ENCODE data around the gene ADGRL3.

ADGRL3 gene

DNA sequence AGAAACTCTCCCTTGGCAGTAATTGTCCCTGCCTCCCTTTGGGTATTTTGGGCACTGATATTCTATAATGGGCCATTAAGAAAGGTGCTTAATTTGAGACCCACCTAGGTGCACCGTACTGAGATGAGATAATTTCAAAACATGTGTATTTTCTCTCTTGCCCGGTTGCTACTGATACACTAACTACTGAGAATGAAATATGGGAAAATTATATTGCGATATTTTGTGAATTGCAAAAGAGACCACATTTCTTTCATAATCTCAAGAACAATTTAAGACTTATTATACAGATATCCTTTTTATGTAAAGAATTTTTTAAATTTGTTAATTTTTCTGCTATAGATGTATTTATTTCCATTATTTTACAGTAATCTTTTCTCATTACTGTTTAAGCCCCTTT, 284.9 kb downstream of the ADGRL3 start:
- TF ChIP-seq, protein P1, sequence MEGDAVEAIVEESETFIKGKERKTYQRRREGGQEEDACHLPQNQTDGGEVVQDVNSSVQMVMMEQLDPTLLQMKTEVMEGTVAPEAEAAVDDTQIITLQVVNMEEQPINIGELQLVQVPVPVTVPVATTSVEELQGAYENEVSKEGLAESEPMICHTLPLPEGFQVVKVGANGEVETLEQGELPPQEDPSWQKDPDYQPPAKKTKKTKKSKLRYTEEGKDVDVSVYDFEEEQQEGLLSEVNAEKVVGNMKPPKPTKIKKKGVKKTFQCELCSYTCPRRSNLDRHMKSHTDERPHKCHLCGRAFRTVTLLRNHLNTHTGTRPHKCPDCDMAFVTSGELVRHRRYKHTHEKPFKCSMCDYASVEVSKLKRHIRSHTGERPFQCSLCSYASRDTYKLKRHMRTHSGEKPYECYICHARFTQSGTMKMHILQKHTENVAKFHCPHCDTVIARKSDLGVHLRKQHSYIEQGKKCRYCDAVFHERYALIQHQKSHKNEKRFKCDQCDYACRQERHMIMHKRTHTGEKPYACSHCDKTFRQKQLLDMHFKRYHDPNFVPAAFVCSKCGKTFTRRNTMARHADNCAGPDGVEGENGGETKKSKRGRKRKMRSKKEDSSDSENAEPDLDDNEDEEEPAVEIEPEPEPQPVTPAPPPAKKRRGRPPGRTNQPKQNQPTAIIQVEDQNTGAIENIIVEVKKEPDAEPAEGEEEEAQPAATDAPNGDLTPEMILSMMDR (IDR thresholded peaks at IDR 0.05; ENCODE audit: borderline replicate concordance, control extremely low read depth, extremely low read depth, insufficient read depth, missing control alignments) = no peak
- no peak for DNase-seq (ENCODE audit: low spot score)
- in situ Hi-C loops (cut with MboI; ENCODE audit: low sequenced_read_pairs, unreplicated experiment) = no loop called here

DNA sequence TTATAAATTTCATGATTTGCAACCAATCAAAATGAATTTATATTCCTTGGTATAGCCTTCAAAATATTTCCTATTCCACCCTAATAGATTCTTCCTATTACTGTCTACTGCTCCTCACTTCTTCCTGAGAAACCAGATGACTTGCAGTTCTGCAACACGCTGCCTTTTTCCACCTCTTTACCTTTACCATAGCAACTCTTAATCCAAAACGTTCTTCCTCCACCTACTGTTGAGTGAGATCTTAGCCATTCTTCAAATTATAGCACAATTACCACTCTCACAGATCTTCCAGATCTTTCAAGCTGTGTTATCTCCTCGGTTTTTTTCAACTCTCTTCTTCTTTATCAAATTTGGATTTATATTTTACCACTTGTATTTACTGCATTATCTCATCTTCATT, 289.8 kb downstream of the ADGRL3 start:
- TF ChIP-seq, protein P1 (IDR thresholded peaks at IDR 0.05; ENCODE audit: borderline replicate concordance, control extremely low read depth, extremely low read depth, insufficient read depth, missing control alignments) = no peak
- in situ Hi-C loops (cut with MboI; ENCODE audit: low sequenced_read_pairs, unreplicated experiment) = no loop called here
- DNase-seq (ENCODE audit: low spot score) = no peak

DNA sequence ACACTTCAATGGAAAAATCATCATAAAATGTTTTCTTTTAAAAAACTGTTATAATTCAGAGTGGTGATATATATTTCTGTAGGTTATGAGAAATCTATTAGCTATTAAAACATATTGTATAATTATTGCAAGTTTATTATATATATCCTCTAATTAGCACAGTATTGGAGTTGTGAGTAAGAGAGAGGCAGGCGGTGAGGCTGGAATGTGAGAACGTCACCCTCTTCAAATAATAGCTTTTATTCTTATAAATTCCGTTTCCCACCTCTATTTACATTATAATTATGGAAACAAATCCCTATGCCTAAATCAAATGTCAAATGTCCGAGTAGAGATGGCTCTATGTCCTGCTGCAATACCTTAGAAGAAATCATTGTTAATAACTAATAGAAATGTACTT, 292.9 kb downstream of the ADGRL3 start:
- in situ Hi-C loops (cut with MboI; ENCODE audit: low sequenced_read_pairs, unreplicated experiment) = no loop called here
- TF ChIP-seq, protein P1 (IDR thresholded peaks at IDR 0.05; ENCODE audit: borderline replicate concordance, control extremely low read depth, extremely low read depth, insufficient read depth, missing control alignments) = no peak
- DNase-seq (ENCODE audit: low spot score) = no peak

DNA sequence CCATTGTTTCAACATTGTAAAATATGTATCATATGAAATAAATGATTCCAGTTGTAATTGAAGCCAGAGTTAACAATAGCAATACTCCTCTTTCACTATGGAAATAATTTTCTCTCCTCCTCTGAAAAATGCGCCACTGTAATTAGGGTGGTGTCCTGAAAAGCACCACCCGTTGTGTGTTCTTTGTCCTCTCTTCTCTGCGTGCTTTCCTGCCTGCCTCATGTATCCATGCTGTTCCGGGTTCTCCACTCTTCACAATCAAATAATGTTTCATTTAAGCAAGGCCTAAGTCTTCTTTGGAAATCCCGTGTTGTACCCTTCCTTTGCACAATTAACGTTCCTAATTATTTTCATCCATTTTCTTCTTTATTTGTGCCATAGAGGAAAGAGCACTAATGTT, 293.3 kb downstream of the ADGRL3 start:
- TF ChIP-seq, protein P1 (IDR thresholded peaks at IDR 0.05; ENCODE audit: borderline replicate concordance, control extremely low read depth, extremely low read depth, insufficient read depth, missing control alignments) = no peak
- DNase-seq (ENCODE audit: low spot score) = no peak
- in situ Hi-C loops (cut with MboI; ENCODE audit: low sequenced_read_pairs, unreplicated experiment) = no loop called here

DNA sequence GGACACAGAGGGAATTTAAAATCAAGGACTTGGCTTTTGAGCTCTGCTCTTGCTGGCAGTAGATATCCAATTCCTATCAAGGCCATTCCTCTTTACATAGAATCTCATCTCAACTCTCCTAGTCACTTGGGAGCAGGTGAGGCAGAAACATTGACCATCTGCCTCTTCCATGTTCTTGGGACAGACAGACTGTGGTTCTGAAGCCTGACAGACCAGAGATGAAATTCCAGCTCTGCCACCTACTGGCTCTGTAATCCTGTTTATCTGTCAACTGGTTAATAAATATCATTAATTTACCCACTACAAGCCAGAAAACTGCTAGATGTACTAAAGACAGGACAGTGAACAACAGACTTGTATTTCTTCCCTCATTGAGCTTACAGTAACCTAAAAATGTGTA, 300.8 kb downstream of the ADGRL3 start:
- DNase-seq (ENCODE audit: low spot score) = no peak
- TF ChIP-seq, protein P1 (IDR thresholded peaks at IDR 0.05; ENCODE audit: borderline replicate concordance, control extremely low read depth, extremely low read depth, insufficient read depth, missing control alignments) = no peak
- in situ Hi-C loops (cut with MboI; ENCODE audit: low sequenced_read_pairs, unreplicated experiment) = no loop called here

DNA sequence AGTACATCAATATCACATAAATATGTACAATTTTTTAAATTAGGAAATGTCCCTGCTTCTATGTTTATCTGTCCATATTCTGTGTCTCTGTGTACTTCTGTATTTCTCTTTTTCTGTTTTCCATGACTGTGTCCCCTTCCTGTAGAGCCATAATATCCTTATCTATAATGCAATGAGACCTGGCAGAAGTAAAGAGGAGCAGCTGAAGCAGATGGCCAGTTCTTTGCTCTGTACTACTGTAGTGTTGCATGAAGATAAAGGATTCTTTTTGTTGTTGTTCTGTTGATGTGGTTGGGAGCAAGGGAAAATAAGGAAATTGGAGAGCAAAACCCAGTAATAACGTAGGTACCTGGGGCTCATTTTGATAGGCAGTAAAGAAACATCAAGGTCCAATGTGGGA, 301.7 kb downstream of the ADGRL3 start:
- in situ Hi-C loops (cut with MboI; ENCODE audit: low sequenced_read_pairs, unreplicated experiment) = no loop called here
- no peak for DNase-seq (ENCODE audit: low spot score)
- TF ChIP-seq, protein P1 (IDR thresholded peaks at IDR 0.05; ENCODE audit: borderline replicate concordance, control extremely low read depth, extremely low read depth, insufficient read depth, missing control alignments) = no peak
